ENCODE results near the gene NFKB2. TPM values are rescaled to one million over a fixed set of nuclear protein-coding genes. Genes with fewer than 3 reads are reported as not detected.

Gene NFKB2
- total RNA-seq, 1 experiment from 2014 or later: 27.6 TPM

GRCh38 chr10:102392306-102392705 lies 3.2 kb upstream of the NFKB2 start:
- H3K4me3 Mint-ChIP-seq: no peak overlapping the region

More at GRCh38 chr10:102392306-102392705, 3.2 kb upstream of the NFKB2 start:
- Mint-ChIP-seq H3K4me1 (peaks cover 18% of the 10 kb centered on the region), H3K27me3 (ENCODE audit: low read depth) (peaks cover 41% of the 10 kb centered on the region), H3K27ac (no peak overlapping the region), H3K36me3 (no peaks in the 10 kb centered on the region), H3K9me3 (no peaks in the 10 kb centered on the region)
- no peak for DNase-seq (ENCODE audit: low spot score)
- ChIA-PET POLR2A (no interaction called here), CTCF (interaction anchor here (0.9 to 9.1 kb wide), 5 partner anchors 8 to 162 kb away, joined by 3 to 115 read pairs (median 45); partner anchors contain the start of gene FBXL15)
- ATAC-seq: no peak
- TF ChIP-seq PRRX2 (CRISPR knock-in tag; IDR thresholded peaks at IDR 0.05) (no peak), ZNF512 (CRISPR knock-in tag; IDR thresholded peaks at IDR 0.05; ENCODE audit: borderline replicate concordance) (no peak), ETV6 (CRISPR knock-in tag; IDR thresholded peaks at IDR 0.05) (no peak), USF1 (CRISPR knock-in tag; IDR thresholded peaks at IDR 0.05) (no peak), ZNF423 (CRISPR knock-in tag; IDR thresholded peaks at IDR 0.05) (no peak), CREB1 (CRISPR knock-in tag; IDR thresholded peaks at IDR 0.05) (no peak), PREB (CRISPR knock-in tag; IDR thresholded peaks at IDR 0.05; ENCODE audit: borderline replicate concordance) (no peak), AFF4 (CRISPR knock-in tag; IDR thresholded peaks at IDR 0.05; ENCODE audit: borderline replicate concordance) (no peak), CDX4 (CRISPR knock-in tag; IDR thresholded peaks at IDR 0.05; ENCODE audit: borderline replicate concordance) (no peak), ZNF281 (CRISPR knock-in tag; IDR thresholded peaks at IDR 0.05) (no peak), NFYB (CRISPR knock-in tag; conservative IDR thresholded peaks at IDR 0.05; ENCODE audit: low read depth) (no peak), ZBTB43 (CRISPR knock-in tag; IDR thresholded peaks at IDR 0.05) (no peak), NR3C1 (CRISPR knock-in tag; conservative IDR thresholded peaks at IDR 0.05; ENCODE audit: low read depth) (no peak), ELF4 (CRISPR knock-in tag; IDR thresholded peaks at IDR 0.05; ENCODE audit: low read depth) (no peak), ZMAT4 (CRISPR knock-in tag; IDR thresholded peaks at IDR 0.05) (no peak), ERG (CRISPR knock-in tag; IDR thresholded peaks at IDR 0.05) (no peak), HMGA2 (CRISPR knock-in tag; IDR thresholded peaks at IDR 0.05) (no peak), ZNF416 (CRISPR knock-in tag; IDR thresholded peaks at IDR 0.05) (no peak)

Data from WTC11 (cell line).